HG03025 (cell line): ENCODE data around the gene NMT1.
A peak's percentile ranks its signal among the peaks of the same experiment; 100 is the strongest.

ENCODE experiments used
- ATAC-seq: cut with Tn5 transposase; IDR thresholded peaks from one replicate; pipeline ENCODE4 v1.9.1; 2021; ENCODE audit warnings: mild to moderate bottlenecking, moderate library complexity; ENCODE audit not compliant: unreplicated experiment, low FRiP score

The NMT1 gene

GRCh38 chr17:45132320-45132571 lies 71.1 kb downstream of the NMT1 start, which contains the start of gene PLCD3:
TSS of gene PLCD3 (minus strand) at chr17:45132515. CDS start at chr17:45132410, 105 bp downstream.
- ATAC-seq: no peak

GRCh38 chr17:45132572-45133463 lies 71.7 kb downstream of the NMT1 start:
- ATAC-seq: no peak

- ATAC-seq: peak; percentile 66
Observed at GRCh38 chr17:45135192-45135977, 74.3 kb downstream of the NMT1 start, which contains the start of gene ACBD4. TSS of gene ACBD4 (plus strand) at chr17:45135687. CDS start at chr17:45136145, 458 bp downstream.

GRCh38 chr17:45135978-45136791 lies 75.1 kb downstream of the NMT1 start:
- no peak for ATAC-seq

- no peak for ATAC-seq
Observed at GRCh38 chr17:45136846-45137560, 75.9 kb downstream of the NMT1 start.

- ATAC-seq: no peak
Observed at GRCh38 chr17:45137561-45138305, 76.6 kb downstream of the NMT1 start.

- no peak for ATAC-seq
Observed at GRCh38 chr17:45138911-45139532, 77.9 kb downstream of the NMT1 start.

GRCh38 chr17:45139533-45139920 lies 78.4 kb downstream of the NMT1 start:
- ATAC-seq: no peak

- ATAC-seq: no peak
Observed at GRCh38 chr17:45143094-45143670, 82.1 kb downstream of the NMT1 start.

GRCh38 chr17:45143767-45144198 lies 82.7 kb downstream of the NMT1 start:
- ATAC-seq: no peak

- ATAC-seq: no peak
Observed at GRCh38 chr17:45144199-45145034, 83.3 kb downstream of the NMT1 start.

- no peak for ATAC-seq
Observed at GRCh38 chr17:45145035-45145389, 83.9 kb downstream of the NMT1 start.

GRCh38 chr17:45146166-45146565 lies 85.0 kb downstream of the NMT1 start:
- ATAC-seq: no peak

GRCh38 chr17:45146592-45146889 lies 85.4 kb downstream of the NMT1 start:
- ATAC-seq: no peak

- ATAC-seq: no peak
Observed at GRCh38 chr17:45146890-45147580, 85.9 kb downstream of the NMT1 start.

- no peak for ATAC-seq
Observed at GRCh38 chr17:45147581-45148182, 86.6 kb downstream of the NMT1 start.
